Gastroesophageal sphincter (tissue), 4 donors: Measurements from ENCODE around the gene BRD4. TPM values are rescaled to one million over a fixed set of nuclear protein-coding genes. Genes with fewer than 3 reads are reported as not detected.
A peak's percentile ranks its signal among the peaks of the same experiment; 100 is the strongest.

Experiments used
- ATAC-seq: fragments of 150-250 bp; one replicate; pipeline ENCODE4 v1.9.1; 2016; ENCODE audit warnings: mild to moderate bottlenecking, moderate library complexity
- H3K27ac ChIP-seq, 4 donors: fragments of 200-600 bp; sonication (generic) in 3 of 4; 1 replicate in 3 of 4; 2 replicates in 1 of 4; pipeline ENCODE4 v1.5.1; 2016 to 2019
- H3K27me3 ChIP-seq: fragments of 200-600 bp; sonication (generic); one replicate; pipeline ENCODE4 v1.5.1; 2019
- H3K36me3 ChIP-seq, 2 donors: fragments of 200-600 bp; sonication (generic); one replicate each; pipeline ENCODE4 v1.5.1; 2019; ENCODE audit warnings: control low read depth in 1 of 2
- H3K4me1 ChIP-seq, 3 donors: fragments of 200-600 bp; sonication (generic); 1 replicate in 2 of 3; 2 replicates in 1 of 3; pipeline ENCODE4 v1.5.1; 2016 to 2019; ENCODE audit warnings: control low read depth in 2 of 3
- H3K4me3 ChIP-seq, 2 donors: fragments of 200-600 bp; sonication (generic); one replicate each; pipeline ENCODE4 v1.5.1; 2019; ENCODE audit warnings: mild to moderate bottlenecking in 1 of 2, moderate library complexity in 1 of 2
- H3K9me3 ChIP-seq, 3 donors: fragments of 200-600 bp; sonication (generic); one replicate each; pipeline ENCODE4 v1.5.1; 2017 to 2019; ENCODE audit warnings: control low read depth in 2 of 3
- CTCF ChIP-seq, 4 experiments: fragments of 200-600 bp in 2 of 4; fragments of 450-650 bp in 2 of 4; sonication (generic) in 1 of 4; IDR thresholded peaks; one replicate each; pipeline ENCODE4 v1.5.1; 2017 to 2019; ENCODE audit warnings: antibody characterized with exemption in 4 of 4, mild to moderate bottlenecking in 2 of 4, moderate library complexity in 2 of 4
- EP300 ChIP-seq: sonication (generic); formaldehyde crosslinking; IDR thresholded peaks from one replicate; pipeline ENCODE4 v1.6.1; 2017; ENCODE audit warnings: antibody characterized with exemption, mild to moderate bottlenecking
- POLR2A ChIP-seq, 2 donors: fragments of 450-650 bp; IDR thresholded peaks; one replicate each; pipeline ENCODE4 v1.6.1; 2017; ENCODE audit warnings: antibody characterized with exemption in 2 of 2, mild to moderate bottlenecking in 2 of 2, moderate library complexity in 1 of 2
- POLR2AphosphoS5 ChIP-seq: sonication (generic); formaldehyde crosslinking; IDR thresholded peaks from one replicate; pipeline ENCODE4 v1.6.1; 2017; ENCODE audit warnings: antibody characterized with exemption
- WGBS, 2 donors: methylation state at CpG; one replicate each; pipeline ENCODE4 v1.1.5; 2018; ENCODE audit warnings: low coverage in 1 of 2; 5-methylcytosine and 5-hydroxymethylcytosine counted together
- total RNA-seq, 4 donors: library from RNA; depleted of rRNA; stranded (reverse); fragments of >200 nt; gene quantifications; one replicate each; pipeline ENCODE4 v1.1.0, GENCODE V29; 2016

The BRD4 gene
- total RNA-seq, 4 donors from 2014 or later, result 29.6 to 49.3 (median 34.4) TPM

GRCh38 chr19:15280048-15280725 is 52.2 kb downstream of the BRD4 start:
- Histone ChIP-seq H3K36me3 (no peaks in the 10 kb centered on the region), H3K4me3 (no peak overlapping the region), H3K4me1 (peaks cover 38 to 100% (median 87%) of the 10 kb centered on the region in 3 donors), H3K27ac (peak overlapping the region; percentile 25 to 83 (median 78)), H3K27me3 (no peaks in the 10 kb centered on the region), H3K9me3 (no peaks in the 10 kb centered on the region)
- 34 to 86% methylated on average over 1 to 3 of the region's 6 CpGs for WGBS, 2 donors
- ATAC-seq, result peak; percentile 29
- TF ChIP-seq POLR2A (IDR thresholded peaks at IDR 0.05) (no peak), POLR2AphosphoS5 (no peak), CTCF (IDR thresholded peaks at IDR 0.05) (no peak), EP300 (no peak)

- Histone ChIP-seq H3K27me3 (no peaks in the 10 kb centered on the region), H3K36me3 (no peaks in the 10 kb centered on the region), H3K9me3 (no peaks in the 10 kb centered on the region), H3K4me1 (peaks cover 36 to 100% (median 87%) of the 10 kb centered on the region in 3 donors), H3K27ac (peak overlapping the region in 3 of 4 donors; percentile 77 to 83 (median 80)), H3K4me3 (no peak overlapping the region)
- WGBS, 2 donors, result 86 to 90% methylated on average over 1 to 2 of the region's 4 CpGs
- ATAC-seq, result no peak
- TF ChIP-seq EP300 (no peak), POLR2A (IDR thresholded peaks at IDR 0.05) (no peak), POLR2AphosphoS5 (no peak), CTCF (IDR thresholded peaks at IDR 0.05) (no peak)
These were observed 52.9 kb downstream of the BRD4 start for GRCh38 chr19:15279326-15279904.

GRCh38 chr19:15276620-15277215 is 55.6 kb downstream of the BRD4 start:
- H3K27me3 ChIP-seq, result no peaks in the 10 kb centered on the region
- WGBS, 2 donors, result 72 to 77% methylated on average over 5 of the region's 11 CpGs
- peak overlapping the region in 1 of 4 donors; percentile 26 for H3K27ac ChIP-seq
- no peaks in the 10 kb centered on the region for H3K9me3 ChIP-seq
- H3K4me1 ChIP-seq, result peaks cover 18 to 100% (median 75%) of the 10 kb centered on the region in 3 donors
- no peak for ATAC-seq
- TF ChIP-seq EP300 (no peak), CTCF (IDR thresholded peaks at IDR 0.05) (no peak), POLR2AphosphoS5 (peak; percentile 33), POLR2A (IDR thresholded peaks at IDR 0.05) (no peak)
- peaks cover 0 to 13% of the 10 kb centered on the region in 2 donors for H3K36me3 ChIP-seq
- H3K4me3 ChIP-seq, result no peak overlapping the region

- H3K27me3 ChIP-seq, result no peaks in the 10 kb centered on the region
- peaks cover under 1 to 98% (median 54%) of the 10 kb centered on the region in 3 donors for H3K4me1 ChIP-seq
- H3K9me3 ChIP-seq, result no peaks in the 10 kb centered on the region
- no peak for TF ChIP-seq EP300
- TF ChIP-seq POLR2A (IDR thresholded peaks at IDR 0.05), result no peak
- TF ChIP-seq POLR2AphosphoS5, result no peak
- TF ChIP-seq CTCF (IDR thresholded peaks at IDR 0.05), result no peak
- H3K4me3 ChIP-seq, result no peak overlapping the region
- WGBS, 2 donors, result 86% methylated on average over 4 of the region's 4 CpGs; no CpG with 5 or more reads in 1 of the 2 donors
- peak overlapping the region in 2 of 4 donors; percentile 26 to 36 for H3K27ac ChIP-seq
- peak; percentile 57 for ATAC-seq
- peaks cover 0 to 34% of the 10 kb centered on the region in 2 donors for H3K36me3 ChIP-seq
These were observed 57.9 kb downstream of the BRD4 start for GRCh38 chr19:15274477-15274876.
